Neural cell (in vitro differentiated cells): ENCODE data around the gene C14orf132.

Experiments used
- EP300 ChIP-seq: fragments of 450-650 bp; conservative IDR thresholded peaks from 2 replicates; pipeline ENCODE4 v1.6.1; 2014; ENCODE audit warnings: antibody characterized with exemption, mild to moderate bottlenecking, moderate library complexity; ENCODE audit not compliant: poor library complexity, severe bottlenecking
- EZH2 ChIP-seq: fragments of 200-600, 300-800 bp; shearing (Covaris generic), sonication (generic); IDR thresholded peaks from 2 replicates; pipeline ENCODE4 v1.6.1; 2014; ENCODE audit warnings: antibody characterized with exemption, low read length, borderline replicate concordance, mild to moderate bottlenecking; ENCODE audit not compliant: insufficient read depth, poor library complexity, severe bottlenecking
- POLR2AphosphoS5 ChIP-seq: IDR thresholded peaks from 2 replicates; pipeline ENCODE4 v1.6.1; 2012
- RAD21 ChIP-seq: fragments of 450-650 bp; conservative IDR thresholded peaks from 2 replicates; pipeline ENCODE4 v1.6.1; 2014; ENCODE audit warnings: antibody characterized with exemption, mild to moderate bottlenecking, moderate library complexity
- SMC3 ChIP-seq: fragments of 450-650 bp; conservative IDR thresholded peaks from 2 replicates; pipeline ENCODE4 v1.6.1; 2014; ENCODE audit warnings: antibody characterized with exemption, mild to moderate bottlenecking, moderate library complexity; ENCODE audit not compliant: poor library complexity
- TAF1 ChIP-seq: IDR thresholded peaks from 2 replicates; pipeline ENCODE4 v1.6.1; 2012; ENCODE audit warnings: low read depth
- TF ChIP-seq, protein P1 (sequence below): fragments of 450-650 bp; IDR thresholded peaks from 2 replicates; pipeline ENCODE4 v1.5.1; 2014; ENCODE audit warnings: antibody characterized with exemption, mild to moderate bottlenecking, moderate library complexity; ENCODE audit not compliant: poor library complexity, severe bottlenecking
- TF ChIP-seq, protein P2 (sequence below): IDR thresholded peaks from 2 replicates; pipeline ENCODE4 v1.6.1; 2012; ENCODE audit warnings: borderline replicate concordance

DNA sequence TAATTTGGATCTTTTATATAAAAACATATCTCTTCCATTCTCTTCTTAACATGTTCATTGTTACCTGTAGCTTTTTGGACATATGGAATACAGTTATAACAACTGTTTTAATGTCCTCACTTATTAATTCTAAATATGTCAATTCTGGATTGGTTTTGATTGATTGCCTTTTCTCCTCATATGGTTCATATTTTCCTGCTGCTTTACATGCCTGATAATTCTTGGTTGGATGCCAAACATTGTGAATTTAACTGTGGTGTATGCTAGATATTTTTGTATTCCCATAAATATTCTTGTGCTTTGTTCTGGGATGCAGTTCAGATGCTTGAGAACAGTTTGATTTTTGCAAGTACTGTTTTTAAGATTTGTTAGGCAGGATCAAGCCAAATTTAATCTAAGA lies 10.8 kb downstream of the C14orf132 start:
- TF ChIP-seq, protein P1, sequence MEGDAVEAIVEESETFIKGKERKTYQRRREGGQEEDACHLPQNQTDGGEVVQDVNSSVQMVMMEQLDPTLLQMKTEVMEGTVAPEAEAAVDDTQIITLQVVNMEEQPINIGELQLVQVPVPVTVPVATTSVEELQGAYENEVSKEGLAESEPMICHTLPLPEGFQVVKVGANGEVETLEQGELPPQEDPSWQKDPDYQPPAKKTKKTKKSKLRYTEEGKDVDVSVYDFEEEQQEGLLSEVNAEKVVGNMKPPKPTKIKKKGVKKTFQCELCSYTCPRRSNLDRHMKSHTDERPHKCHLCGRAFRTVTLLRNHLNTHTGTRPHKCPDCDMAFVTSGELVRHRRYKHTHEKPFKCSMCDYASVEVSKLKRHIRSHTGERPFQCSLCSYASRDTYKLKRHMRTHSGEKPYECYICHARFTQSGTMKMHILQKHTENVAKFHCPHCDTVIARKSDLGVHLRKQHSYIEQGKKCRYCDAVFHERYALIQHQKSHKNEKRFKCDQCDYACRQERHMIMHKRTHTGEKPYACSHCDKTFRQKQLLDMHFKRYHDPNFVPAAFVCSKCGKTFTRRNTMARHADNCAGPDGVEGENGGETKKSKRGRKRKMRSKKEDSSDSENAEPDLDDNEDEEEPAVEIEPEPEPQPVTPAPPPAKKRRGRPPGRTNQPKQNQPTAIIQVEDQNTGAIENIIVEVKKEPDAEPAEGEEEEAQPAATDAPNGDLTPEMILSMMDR: no peak
- TF ChIP-seq EZH2 (no peak), TAF1 (no peak), POLR2AphosphoS5 (no peak), EP300 (no peak), RAD21 (no peak), SMC3 (no peak)
- TF ChIP-seq, protein P2, sequence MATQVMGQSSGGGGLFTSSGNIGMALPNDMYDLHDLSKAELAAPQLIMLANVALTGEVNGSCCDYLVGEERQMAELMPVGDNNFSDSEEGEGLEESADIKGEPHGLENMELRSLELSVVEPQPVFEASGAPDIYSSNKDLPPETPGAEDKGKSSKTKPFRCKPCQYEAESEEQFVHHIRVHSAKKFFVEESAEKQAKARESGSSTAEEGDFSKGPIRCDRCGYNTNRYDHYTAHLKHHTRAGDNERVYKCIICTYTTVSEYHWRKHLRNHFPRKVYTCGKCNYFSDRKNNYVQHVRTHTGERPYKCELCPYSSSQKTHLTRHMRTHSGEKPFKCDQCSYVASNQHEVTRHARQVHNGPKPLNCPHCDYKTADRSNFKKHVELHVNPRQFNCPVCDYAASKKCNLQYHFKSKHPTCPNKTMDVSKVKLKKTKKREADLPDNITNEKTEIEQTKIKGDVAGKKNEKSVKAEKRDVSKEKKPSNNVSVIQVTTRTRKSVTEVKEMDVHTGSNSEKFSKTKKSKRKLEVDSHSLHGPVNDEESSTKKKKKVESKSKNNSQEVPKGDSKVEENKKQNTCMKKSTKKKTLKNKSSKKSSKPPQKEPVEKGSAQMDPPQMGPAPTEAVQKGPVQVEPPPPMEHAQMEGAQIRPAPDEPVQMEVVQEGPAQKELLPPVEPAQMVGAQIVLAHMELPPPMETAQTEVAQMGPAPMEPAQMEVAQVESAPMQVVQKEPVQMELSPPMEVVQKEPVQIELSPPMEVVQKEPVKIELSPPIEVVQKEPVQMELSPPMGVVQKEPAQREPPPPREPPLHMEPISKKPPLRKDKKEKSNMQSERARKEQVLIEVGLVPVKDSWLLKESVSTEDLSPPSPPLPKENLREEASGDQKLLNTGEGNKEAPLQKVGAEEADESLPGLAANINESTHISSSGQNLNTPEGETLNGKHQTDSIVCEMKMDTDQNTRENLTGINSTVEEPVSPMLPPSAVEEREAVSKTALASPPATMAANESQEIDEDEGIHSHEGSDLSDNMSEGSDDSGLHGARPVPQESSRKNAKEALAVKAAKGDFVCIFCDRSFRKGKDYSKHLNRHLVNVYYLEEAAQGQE: no peak
